Measurements from ENCODE around the gene PDCD7. TPM values are rescaled to one million over a fixed set of nuclear protein-coding genes. Genes with fewer than 3 reads are reported as not detected.
"Not testable (repeated sequence)": the region's sequence is repeated elsewhere in the genome, so short reads cannot be mapped to it uniquely, and the experiment has no call there.

The PDCD7 gene
- total RNA-seq, 1 donor from 2014 or later = 19.8 TPM

- no peak overlapping the region for H3K4me3 ChIP-seq
- no peak for DNase-seq
- intact Hi-C loops (cut with DNase I) = no loop called here
These were observed 56.2 kb downstream of the PDCD7 start for GRCh38 chr15:65077291-65077980.

GRCh38 chr15:65076486-65077290 is 56.9 kb downstream of the PDCD7 start, which contains the start of gene KBTBD13:
KBTBD13 (plus strand) TSS chr15:65076746; CDS start chr15:65076816, 70 bp downstream.
- Histone ChIP-seq H3K27me3 (ENCODE audit: low read depth) (peaks cover 18% of the 10 kb centered on the region), H3K9me3 (no peaks in the 10 kb centered on the region), H3K27ac (no peak within 1 kb of the TSS), H3K36me3 (no peaks in the 10 kb centered on the region), H3K4me1 (peaks cover 18% of the 10 kb centered on the region), H3K4me3 (no peak within 1 kb of the TSS)
- ATAC-seq (no peak), DNase-seq (peak; percentile 30)
- TF ChIP-seq CTCF (IDR thresholded peaks at IDR 0.05) = no peak
- intact Hi-C loops (cut with DNase I) = no loop called here

More at GRCh38 chr15:65077291-65077980, 56.2 kb downstream of the PDCD7 start:
- ATAC-seq = no peak
- no peaks in the 10 kb centered on the region for H3K9me3 ChIP-seq
- peaks cover 18% of the 10 kb centered on the region for H3K27me3 ChIP-seq (ENCODE audit: low read depth)
- TF ChIP-seq CTCF (IDR thresholded peaks at IDR 0.05) = no peak
- H3K36me3 ChIP-seq = no peaks in the 10 kb centered on the region
- H3K27ac ChIP-seq = no peak overlapping the region
- H3K4me1 ChIP-seq = peaks cover 25% of the 10 kb centered on the region

GRCh38 chr15:65075607-65076395 is 57.8 kb downstream of the PDCD7 start:
- peaks cover 18% of the 10 kb centered on the region for H3K27me3 ChIP-seq (ENCODE audit: low read depth)
- H3K4me1 ChIP-seq = peaks cover 18% of the 10 kb centered on the region
- intact Hi-C loops (cut with DNase I); H3K27ac ChIP-seq; H3K9me3 ChIP-seq; ATAC-seq; H3K36me3 ChIP-seq; H3K4me3 ChIP-seq; DNase-seq: not testable (repeated sequence)

GRCh38 chr15:65074946-65075345 is 58.7 kb downstream of the PDCD7 start:
- DNase-seq = peak; percentile 18
- intact Hi-C loops (cut with DNase I); H3K9me3 ChIP-seq; H3K27ac ChIP-seq; ATAC-seq; H3K4me3 ChIP-seq; H3K36me3 ChIP-seq: not testable (repeated sequence)
- peaks cover 18% of the 10 kb centered on the region for H3K27me3 ChIP-seq (ENCODE audit: low read depth)
- peaks cover 26% of the 10 kb centered on the region for H3K4me1 ChIP-seq

GRCh38 chr15:65072617-65073016 is 61.0 kb downstream of the PDCD7 start:
- H3K4me1 ChIP-seq = peaks cover 21% of the 10 kb centered on the region
- no peak overlapping the region for H3K27ac ChIP-seq
- DNase-seq (peak; percentile 3), ATAC-seq (no peak)
- no peak for TF ChIP-seq CTCF (IDR thresholded peaks at IDR 0.05)
- intact Hi-C loops (cut with DNase I) = no loop called here
- peaks cover 18% of the 10 kb centered on the region for H3K27me3 ChIP-seq (ENCODE audit: low read depth)
- H3K4me3 ChIP-seq = no peak overlapping the region
- H3K9me3 ChIP-seq = no peaks in the 10 kb centered on the region
- no peaks in the 10 kb centered on the region for H3K36me3 ChIP-seq

GRCh38 chr15:65072027-65072426 is 61.6 kb downstream of the PDCD7 start:
- Histone ChIP-seq H3K9me3 (no peaks in the 10 kb centered on the region), H3K27me3 (ENCODE audit: low read depth) (peaks cover 19% of the 10 kb centered on the region), H3K4me1 (peaks cover 20% of the 10 kb centered on the region), H3K27ac (no peak overlapping the region), H3K4me3 (no peak overlapping the region), H3K36me3 (no peaks in the 10 kb centered on the region)
- TF ChIP-seq CTCF (IDR thresholded peaks at IDR 0.05) = no peak
- DNase-seq (peak; percentile 13), ATAC-seq (no peak)
- intact Hi-C loops (cut with DNase I) = no loop called here

All from lower lobe of right lung (tissue), 2 donors.